ENCODE results near the gene BTBD7.

BTBD7 gene

DNA sequence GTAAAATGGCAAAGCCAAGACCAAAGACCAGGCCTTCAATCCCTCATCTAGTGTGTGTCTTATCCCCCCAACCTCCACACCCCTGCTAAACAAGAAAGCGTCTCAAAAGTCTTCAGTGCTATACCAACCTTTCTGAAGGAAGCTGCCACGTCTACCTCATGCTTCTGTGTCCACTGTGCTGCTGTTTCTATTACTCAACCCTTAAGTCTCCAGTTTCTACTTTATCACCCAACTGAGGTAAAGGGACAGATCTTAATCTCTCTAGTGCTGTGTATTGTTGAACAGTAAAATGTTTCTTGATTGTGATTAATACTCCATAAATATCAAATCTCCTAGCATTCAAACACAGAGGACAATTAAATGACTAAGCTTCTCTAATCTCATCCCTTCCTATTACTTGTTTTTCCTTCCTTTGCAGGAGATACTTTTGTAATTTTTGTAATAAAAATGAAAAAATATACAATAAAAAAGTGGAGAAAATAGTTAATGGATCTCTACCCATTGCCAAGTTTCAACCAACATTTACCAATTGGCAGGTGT is 23.3 kb downstream of the BTBD7 start:
- TF ChIP-seq, protein P1, sequence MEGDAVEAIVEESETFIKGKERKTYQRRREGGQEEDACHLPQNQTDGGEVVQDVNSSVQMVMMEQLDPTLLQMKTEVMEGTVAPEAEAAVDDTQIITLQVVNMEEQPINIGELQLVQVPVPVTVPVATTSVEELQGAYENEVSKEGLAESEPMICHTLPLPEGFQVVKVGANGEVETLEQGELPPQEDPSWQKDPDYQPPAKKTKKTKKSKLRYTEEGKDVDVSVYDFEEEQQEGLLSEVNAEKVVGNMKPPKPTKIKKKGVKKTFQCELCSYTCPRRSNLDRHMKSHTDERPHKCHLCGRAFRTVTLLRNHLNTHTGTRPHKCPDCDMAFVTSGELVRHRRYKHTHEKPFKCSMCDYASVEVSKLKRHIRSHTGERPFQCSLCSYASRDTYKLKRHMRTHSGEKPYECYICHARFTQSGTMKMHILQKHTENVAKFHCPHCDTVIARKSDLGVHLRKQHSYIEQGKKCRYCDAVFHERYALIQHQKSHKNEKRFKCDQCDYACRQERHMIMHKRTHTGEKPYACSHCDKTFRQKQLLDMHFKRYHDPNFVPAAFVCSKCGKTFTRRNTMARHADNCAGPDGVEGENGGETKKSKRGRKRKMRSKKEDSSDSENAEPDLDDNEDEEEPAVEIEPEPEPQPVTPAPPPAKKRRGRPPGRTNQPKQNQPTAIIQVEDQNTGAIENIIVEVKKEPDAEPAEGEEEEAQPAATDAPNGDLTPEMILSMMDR (IDR thresholded peaks at IDR 0.05; ENCODE audit: low read depth, low read length) = no peak
- no peak for DNase-seq (ENCODE audit: extremely low read depth, low read depth)

DNA sequence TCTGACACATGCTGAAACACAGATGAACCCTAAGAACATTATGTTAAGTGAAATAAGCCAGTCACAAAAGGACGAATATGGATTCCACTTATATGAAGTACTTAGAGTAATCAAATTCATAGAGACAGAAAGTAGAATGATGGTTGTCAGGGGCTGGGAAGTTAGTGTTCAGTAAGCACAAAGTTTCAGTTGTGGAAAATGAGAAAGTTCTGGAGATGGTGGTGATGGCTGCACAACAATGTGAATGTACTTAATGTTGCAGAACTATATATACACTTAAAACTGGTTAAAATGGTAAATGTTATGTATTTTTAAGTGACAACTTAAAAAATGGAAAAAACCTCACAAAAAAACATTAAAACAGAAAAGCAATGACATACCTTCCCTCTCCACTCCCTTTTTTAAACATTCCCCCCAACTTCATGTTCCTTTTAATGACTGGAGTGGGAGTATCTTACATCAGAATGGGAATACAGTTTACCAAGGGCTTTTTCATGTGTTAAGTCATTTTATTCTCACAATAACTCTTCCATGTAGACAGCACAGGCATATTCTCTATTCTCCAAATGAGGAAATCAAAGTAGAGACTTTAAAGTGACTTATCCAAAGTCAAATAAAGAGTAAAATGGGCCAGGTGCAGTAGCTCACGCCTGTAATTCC is 24.0 kb downstream of the BTBD7 start:
- no peak for DNase-seq (ENCODE audit: extremely low read depth, low read depth)
- TF ChIP-seq, protein P1 (IDR thresholded peaks at IDR 0.05; ENCODE audit: low read depth, low read length) = no peak

DNA sequence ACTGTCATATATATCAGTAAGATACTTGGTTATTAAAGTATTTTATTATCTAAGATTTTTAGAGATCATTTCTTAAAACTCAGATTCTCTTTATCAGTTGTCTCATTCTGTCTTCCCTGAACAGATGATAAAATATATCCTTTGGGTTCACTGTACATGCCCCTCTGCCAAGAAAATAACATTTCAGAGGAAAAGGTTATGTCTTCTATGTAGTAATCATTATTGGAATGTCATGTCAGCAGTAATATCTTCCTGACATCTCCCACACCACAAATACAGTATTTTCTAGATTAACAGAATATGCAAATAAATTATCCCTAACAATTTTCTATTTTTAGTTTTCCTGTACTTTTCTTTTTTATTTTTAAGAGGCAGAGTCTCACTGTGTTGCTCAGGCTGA is 26.0 kb downstream of the BTBD7 start:
- DNase-seq (ENCODE audit: extremely low read depth, low read depth) = no peak
- TF ChIP-seq, protein P1 (IDR thresholded peaks at IDR 0.05; ENCODE audit: low read depth, low read length) = no peak

DNA sequence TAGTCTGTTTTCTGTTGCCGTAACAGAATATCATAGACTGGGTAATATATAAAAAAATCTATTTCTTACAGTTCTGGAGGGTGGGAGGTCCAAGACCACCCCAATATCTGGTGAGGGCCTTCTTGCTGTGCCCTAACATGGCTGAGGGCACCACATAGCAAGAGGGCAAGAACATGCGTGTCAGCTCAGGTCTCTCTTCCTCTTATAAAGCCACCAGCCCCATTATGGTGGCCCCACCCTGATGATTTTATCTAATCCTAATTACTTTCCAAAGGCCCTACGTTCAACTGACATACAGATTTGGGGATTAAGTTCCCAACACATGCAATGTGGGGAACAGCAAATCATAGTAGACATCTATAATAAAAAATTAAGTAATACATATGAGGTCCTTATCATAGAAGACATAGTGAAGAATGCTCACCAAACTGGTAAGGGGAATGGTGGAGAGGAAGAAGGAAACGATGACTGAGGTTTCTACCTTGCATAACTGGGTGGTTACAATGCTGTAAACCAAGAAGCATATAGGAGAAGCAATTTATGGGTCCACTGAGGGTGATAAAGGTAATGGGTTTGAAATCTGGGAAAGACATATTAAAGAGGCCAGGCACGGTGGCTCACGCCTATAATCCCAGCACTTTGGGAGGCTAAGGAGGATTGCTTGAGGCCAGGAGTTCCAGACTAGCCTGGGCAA is 27.0 kb downstream of the BTBD7 start:
- DNase-seq (ENCODE audit: extremely low read depth, low read depth) = no peak
- TF ChIP-seq, protein P1 (IDR thresholded peaks at IDR 0.05; ENCODE audit: low read depth, low read length) = no peak

DNA sequence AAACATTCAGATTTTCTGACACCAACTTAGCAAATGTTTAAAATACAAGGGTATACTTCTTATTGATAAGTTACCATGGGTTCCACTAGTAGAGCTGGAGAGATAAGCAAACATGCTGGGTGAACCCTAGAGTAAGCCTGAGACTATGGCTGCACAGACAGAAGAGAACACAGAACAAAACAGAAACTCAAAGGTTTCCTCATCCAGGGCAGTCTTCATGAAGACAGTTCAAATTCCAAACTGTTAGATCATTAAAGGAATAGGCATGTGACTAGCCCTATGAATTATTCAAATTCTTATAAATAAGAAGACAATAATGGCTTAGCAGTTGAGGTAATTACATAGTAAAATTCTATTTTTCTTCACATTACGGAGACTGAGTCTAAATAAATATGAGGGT is 28.1 kb downstream of the BTBD7 start:
- no peak for DNase-seq (ENCODE audit: extremely low read depth, low read depth)
- TF ChIP-seq, protein P1 (IDR thresholded peaks at IDR 0.05; ENCODE audit: low read depth, low read length) = no peak

DNA sequence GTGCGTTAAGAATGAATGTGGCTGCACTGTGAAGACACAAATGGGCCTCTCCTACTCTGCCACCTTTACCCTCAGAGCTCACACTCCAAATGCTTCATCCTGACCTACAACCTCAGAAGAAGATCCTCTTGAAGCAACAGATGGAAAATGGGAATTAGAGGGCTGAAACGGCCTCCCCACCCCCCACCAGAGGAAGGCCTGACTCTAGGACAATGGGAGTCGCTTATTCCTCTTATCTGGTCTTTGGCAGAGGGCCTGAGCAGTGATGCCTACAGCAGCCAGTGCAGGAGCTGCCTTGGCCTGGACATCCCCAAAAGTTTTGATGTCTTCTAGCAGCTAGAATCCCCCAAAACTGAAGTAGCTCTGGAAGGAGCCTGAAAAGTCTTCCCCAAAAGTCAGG is 29.2 kb downstream of the BTBD7 start:
- TF ChIP-seq, protein P1 (IDR thresholded peaks at IDR 0.05; ENCODE audit: low read depth, low read length) = no peak
- no peak for DNase-seq (ENCODE audit: extremely low read depth, low read depth)

Measured in AG09319 (cell line).